ENCODE results near the gene EFCAB3.
"Not testable (repeated sequence)": the region's sequence is repeated elsewhere in the genome, so short reads cannot be mapped to it uniquely, and the experiment has no call there.

The EFCAB3 gene

GRCh38 chr17:62465271-62465670 is 84.9 kb downstream of the EFCAB3 start:
- not testable (repeated sequence) for DNase-seq
